Activated CD8-positive, alpha-beta memory T cell treated with anti-CD3 and anti-CD28 coated beads for 48 hours (primary cell): ENCODE data around the gene PLD6.
"Not testable (repeated sequence)": the region's sequence is repeated elsewhere in the genome, so short reads cannot be mapped to it uniquely, and the experiment has no call there.

Experiments
- DNase-seq, 3 experiments: peaks; one replicate each; pipeline ENCODE4 v3.0.0-alpha.2; 2020; ENCODE audit warnings: low read depth in 2 of 3, low spot score in 2 of 3

Gene PLD6

DNA sequence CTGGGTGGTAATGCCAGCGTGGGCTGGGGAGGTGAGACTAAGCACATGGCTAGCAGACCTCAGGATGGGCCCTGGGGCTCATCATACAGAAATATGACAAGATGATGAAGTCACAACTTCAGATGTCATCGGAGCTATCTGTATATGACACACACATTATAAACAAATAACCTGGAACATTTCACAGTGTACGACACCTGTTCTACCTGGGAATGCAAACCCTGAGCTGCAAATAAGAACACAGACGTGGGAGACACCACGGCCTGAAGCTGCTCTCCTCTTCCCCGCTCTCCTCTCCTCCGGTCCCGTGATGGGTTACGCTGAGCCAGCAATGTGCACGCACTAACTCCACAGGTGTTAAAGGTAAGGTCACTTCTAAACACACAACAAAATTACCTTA is 4.9 kb downstream of the PLD6 start:
- no peak for DNase-seq

DNA sequence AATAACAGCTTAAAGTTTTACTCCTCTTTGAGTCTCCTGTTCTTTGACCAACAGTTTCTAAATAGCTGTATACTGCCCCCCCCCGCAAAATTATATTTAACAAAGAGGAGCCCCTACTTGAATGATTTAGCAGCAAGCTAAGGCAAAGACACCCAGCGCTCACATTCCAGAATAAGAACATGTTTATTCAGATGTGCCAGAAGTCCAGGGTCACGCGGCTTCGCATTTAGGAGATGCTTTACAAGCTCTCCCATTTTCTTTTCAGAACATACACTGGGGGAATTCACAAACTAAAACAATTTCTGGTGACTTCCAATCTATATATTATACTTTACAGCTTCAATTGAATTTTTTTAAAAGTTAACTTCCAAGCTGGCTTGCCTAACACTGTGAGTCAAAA is 5.3 kb downstream of the PLD6 start:
- DNase-seq = no peak

DNA sequence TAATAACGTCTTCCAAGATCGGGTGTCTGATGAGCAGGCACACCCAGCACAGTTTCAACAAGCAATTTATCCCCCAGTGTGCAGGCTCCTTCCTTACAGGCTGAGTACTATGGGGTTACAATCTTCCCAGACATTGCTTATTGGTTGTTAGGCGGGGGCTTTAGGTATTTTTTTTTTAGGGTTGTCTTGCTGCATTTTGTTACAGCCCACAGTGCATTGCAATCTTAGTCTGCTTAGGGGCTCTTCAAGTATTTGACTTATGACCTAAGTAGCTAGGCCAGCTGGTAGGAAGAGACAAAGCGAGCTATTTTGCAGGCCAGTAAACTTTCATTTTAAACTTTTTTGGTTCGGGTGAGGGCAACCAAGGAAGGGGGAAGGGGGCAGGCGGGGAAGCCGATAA is 5.8 kb downstream of the PLD6 start:
- DNase-seq = no peak

DNA sequence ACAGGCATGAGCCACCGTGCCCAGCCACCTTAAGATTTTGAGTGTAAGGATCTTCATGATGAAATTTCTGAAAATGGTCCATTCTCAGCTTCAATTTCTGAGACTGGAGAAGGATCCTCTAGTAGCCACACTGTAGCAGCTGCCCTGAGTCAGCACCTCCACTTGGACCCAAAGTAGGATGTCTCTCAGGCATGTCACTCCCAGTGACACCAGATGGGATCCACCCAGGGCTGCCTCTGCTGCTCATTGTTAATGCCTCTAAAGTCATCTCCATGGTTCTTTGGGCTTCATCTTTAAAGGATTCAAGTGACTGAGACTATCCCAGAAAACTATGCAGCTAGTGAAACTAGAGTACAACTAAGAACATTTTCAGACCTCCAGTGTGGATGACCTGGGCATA is 7.9 kb downstream of the PLD6 start:
- DNase-seq = no peak

DNA sequence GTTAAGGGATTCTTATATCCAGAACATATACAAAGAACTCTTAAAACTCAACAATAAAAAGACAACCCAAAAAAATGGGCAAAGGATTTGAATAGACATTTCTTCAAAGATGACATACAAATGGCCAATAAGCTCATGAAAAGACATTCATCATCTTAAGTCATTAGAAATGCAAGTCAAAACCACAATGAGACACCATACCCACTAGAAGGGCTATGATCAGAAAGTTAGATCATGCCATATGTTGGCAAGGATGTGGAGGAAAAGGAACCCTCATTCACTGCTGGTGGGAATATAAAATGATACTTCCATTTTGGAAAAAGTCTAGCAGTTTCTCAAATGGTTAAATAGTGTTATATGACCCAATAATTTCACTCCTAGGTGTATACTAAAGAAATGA is 9.4 kb downstream of the PLD6 start:
- no peak for DNase-seq

DNA sequence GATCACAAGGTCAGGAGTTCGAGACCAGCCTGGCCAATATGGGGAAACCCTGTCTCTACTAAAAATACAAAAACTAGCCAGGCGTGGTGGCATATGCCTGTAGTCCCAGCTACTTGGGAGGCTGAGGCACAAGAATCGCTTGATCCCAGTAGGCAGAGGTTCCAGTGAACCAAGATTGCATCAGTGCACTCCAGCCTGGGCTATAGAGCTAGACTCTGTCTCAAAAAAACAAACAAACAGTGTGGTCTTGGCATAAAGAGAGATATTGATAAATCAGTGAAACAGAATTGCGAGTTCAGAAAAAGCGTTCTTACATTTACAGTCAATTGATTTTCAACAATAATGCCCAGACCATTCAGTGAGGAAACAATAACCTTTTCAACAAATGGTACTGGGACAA is 10.7 kb downstream of the PLD6 start:
- not testable (repeated sequence) for DNase-seq

DNA sequence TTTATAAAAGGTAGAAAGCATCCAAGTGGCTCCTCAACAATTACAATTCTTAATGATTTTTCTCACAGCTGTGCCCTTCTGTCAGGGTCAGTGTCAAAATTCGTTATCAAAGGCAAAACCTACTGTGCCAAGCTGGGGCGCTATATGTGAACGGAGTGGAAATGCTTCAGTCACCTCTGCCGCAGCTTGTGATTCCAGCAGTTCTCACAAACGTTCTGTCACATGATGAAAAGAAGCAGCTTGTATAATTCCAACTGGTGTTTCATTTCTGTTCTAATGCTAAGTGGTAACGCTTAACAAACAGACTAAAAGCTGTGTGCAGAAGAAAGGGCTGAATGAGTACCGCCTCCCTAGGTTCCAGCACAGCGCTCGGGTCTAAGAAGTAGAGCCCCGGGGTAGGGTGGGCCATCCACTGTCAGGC is 14.2 kb downstream of the PLD6 start:
- no peak for DNase-seq

DNA sequence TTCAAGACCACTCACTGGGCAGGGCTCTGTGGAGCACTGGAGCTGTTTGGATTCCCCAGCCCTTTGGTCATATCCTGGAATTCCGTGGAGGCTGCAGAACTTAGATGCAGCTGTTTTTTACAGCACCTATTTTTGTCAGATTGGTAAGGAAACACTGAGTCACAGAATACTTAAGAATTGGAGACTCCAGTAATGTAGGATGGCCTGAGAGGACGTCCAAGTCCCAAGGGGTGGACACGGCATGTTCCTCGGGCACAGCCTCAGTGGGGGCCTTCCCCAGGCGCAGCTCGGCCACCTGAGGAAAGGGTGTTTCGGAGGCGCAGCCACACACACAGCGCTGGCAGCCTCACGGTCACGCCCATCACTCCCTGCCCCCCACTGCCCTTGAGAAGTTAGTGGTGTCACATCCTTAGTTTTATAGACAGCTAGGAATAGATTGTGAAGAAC is 14.8 kb downstream of the PLD6 start:
- no peak for DNase-seq

DNA sequence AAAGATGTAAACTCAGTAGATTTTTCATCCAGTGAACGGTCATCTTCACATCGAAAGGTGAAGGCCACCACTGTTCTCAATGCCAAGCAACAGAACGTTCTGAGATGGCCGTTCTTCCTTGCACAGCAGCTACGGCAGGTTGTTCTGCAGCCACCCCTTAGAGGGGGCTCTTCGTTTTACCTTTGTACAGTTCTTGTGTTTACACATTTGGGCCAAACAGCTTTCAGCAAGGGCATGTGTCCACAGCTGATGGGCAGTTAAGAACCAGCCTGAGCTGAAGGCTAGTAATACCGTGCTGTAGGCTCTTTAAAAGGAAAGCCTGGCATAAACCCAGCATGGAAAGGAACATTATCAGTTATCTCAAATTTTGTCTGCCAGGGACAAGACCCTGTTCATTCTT is 15.9 kb downstream of the PLD6 start:
- DNase-seq = no peak

DNA sequence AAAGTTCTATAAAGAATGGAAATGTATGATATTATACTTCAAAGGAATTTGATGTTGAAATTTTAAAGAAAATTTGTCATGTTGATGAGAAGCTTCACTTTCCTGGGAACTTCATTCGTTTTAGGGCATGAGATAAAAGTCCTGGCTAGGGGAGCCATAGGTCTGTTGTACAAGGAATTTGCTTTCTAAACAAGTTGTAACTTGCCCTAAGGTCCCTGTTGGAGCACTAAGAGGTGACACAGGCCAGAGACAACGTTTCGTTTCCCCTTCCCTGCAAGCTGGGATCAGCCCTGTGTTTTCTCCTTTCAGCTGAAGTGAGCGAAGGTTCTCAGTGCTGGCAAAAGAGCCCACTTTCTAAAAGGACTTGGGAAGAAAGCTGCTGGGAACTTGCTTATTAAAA is 16.6 kb downstream of the PLD6 start:
- no peak for DNase-seq

DNA sequence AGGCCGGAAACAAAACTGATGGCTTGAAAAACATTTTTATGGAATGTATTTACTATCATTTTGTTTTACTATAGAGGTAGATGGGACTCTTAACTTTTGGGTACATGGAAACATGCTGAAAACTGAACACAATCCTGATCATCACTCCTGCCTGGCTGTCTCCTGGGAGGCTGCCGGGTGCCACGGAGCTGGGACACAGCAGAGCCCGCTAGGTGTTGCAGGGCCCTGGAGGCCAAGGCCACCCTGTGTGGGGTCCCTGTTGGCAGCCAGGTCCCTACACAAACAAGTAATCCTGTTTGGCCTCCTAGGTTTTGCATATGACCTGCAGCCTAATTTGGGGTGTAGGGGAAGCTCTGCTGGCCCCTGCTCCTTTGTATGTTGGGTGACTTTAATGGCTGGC is 17.5 kb downstream of the PLD6 start:
- no peak for DNase-seq

DNA sequence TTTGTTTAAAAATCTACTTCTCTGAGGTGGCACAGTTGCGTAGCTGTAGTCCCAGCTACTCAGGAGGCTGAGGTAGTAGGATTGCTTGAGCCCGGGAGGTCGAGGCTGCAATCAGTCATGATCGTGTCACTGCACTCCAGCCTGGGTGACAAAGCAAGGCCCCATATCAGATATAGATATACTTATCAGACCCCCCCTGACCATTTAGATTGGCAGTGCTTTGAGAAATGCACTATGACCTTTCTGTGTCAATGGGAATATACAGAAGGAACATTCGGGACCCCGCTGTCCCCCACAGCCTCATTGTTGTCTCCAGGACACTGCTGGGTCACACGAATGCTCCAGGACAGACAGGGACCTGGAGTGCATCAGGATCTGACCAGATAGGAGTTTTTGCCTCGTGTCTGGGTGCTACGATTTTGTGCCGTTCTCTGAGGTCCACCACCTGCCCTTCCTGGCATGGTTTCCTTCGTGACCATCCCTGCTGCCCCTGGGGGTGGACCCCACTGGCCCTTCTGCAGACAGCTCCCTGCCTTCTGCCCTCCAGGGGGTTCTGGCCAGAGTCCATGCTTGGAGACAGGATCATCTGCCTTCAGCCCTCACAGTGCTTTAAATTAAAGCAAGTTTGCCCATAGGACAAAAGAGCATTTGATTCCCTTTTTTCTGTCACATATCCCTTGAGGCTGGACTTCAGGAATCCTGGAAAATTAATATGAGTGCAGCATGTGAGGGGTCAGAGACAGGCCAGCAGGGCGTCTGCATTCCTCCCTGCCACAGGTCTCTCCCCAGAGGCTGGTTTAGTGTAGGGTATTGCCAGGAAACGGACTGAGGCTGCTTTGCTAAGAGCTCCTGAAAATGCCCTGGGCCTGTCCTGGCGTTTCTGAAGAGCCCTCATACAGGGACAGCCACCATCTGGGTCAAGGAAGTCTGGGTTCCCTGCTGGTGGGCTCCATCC is 19.3 kb downstream of the PLD6 start:
- no peak for DNase-seq

DNA sequence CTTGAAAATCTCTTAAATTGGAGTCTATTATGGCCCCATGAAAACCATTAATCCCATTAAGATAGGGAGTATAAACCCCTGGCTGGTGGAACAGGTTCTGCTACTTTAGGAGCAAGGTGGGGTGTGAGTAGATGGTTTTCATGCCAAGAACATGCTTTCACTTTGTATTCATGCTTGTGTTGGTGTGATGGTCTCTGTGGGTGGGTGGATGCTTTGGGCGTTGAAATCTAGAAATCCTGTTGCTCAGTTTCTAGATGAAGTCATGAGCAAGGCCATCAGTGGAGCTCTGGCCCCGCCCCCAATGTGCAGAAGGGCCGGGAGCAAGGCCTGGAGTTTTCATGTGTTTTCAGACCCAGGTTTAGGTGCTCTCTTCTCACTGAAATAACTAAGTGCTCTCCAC is 20.1 kb downstream of the PLD6 start:
- DNase-seq = no peak

DNA sequence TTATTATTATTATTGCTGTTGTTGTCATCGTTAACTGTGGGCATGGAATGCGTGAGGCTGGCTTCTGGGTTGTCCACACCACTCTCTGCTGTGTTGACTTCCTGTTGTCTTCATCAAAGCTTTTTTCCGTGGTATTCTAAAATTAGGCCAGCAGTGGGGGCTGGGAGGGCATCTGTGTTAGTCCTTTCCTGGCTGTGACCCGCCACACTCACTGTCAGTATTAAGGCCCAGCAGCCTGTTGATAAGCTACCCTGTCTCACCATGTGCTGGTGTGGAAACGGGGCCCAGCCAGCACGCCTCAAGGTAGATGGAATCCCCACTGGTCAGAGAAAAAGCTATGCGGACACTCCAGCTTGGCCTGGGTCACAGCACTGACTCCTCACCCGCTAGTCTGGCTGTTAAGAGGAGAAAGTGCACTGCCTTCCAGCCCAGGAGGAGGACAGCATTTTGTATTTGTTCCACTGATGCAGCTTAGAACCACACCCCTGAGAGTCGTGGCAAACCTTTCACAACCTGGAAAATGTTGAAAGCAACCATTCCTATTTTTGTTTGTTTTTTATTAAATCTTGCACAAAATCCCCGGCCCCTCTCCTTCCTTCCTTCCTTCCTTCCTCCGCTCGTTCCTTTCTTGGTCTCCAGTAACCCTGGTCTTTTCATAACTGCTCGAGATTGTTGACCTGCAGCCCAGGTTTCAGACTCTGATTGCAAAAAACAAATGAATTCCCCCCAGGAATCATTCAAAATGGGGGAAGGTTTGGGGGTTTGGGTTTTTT is 21.0 kb downstream of the PLD6 start:
- DNase-seq = not testable (repeated sequence)

DNA sequence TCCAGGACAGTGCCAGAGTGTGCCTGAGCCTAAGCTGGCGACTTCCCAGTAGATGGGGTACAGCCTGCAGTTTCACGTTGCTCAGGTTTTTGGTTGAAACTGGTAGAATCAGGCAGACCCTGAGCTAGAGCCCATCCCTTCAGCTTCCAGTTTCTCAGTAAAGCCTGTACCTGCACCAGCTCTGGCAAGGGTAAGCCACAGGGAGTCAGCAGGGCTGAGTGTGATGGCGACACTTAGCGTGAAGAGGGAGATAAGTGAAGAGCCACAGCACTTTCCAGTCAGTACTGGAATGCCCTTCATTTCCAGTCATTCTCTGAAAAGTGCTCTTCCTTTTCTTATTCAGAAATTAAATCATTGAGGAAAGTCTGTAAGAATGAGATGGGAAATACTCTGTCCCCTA is 22.4 kb downstream of the PLD6 start:
- DNase-seq = no peak

DNA sequence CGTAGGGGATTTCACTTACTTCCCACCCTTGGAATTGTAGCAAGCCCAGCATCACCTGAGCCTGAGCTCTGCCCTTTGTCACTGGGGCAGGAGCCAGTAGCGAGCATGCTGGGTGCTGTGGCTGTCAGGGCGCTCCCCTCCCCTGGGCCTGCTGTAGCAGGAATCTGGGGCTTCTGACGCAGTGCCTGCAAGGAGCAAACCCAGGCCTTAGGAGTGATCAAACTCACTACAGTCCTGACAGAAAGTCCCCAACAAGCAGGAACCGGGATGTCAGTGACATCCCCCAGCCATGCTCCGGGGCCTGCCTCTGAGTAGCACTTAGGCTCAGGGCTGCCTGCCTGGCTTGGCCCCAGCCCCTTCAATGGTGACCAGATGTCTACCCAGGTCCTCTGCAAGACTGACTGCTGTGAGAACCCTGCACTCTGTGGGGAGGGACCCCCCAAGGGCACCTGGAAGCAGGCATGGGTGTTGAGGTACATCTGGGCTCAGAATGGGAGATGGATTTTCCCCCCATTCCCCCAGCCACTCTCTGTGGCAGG is 23.5 kb downstream of the PLD6 start:
- no peak for DNase-seq

DNA sequence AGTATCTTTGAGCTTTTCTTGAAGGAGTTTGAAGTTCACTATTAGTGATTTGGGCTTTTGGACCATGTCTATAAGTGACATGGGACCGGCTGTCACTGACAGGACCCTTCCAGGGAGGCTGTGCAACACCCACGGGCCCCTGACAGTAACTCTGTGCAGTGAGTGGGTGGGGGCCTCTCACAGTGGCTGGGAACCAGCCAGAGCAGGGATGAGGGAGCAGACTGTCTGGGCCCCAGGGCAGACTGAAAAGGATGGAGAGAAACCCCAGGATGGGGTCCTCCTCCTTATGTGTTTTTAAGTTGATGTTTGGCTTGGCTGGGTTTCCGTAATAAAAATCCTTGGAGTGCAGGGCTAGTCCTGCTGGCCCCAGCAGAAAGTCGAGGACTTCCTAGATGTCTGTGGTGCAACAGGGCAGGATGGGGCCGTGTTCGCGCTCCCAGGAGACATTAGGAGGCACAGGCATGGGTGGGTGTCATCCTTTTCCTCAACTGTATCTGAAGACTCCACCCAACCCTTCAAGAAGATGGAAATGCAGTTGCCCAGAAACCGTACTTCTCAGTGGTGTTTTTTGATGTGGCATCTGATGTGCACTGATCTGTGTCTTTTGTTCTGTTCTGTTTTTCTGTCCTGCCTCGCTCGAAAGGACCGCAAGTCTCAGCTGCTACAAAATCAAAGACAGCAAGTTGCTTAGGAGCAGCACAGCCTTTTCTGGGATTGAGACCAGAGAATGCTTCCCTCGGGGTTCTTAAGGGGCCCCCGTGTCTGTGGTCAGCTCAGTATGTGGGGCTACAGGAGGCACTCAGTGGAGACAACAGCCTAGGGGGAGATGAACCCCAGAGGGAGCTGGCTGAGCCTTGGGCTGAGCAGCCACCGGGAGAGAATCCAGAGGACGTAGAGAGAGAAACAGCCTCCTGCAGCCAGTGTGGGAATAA is 24.2 kb downstream of the PLD6 start:
- DNase-seq = no peak

DNA sequence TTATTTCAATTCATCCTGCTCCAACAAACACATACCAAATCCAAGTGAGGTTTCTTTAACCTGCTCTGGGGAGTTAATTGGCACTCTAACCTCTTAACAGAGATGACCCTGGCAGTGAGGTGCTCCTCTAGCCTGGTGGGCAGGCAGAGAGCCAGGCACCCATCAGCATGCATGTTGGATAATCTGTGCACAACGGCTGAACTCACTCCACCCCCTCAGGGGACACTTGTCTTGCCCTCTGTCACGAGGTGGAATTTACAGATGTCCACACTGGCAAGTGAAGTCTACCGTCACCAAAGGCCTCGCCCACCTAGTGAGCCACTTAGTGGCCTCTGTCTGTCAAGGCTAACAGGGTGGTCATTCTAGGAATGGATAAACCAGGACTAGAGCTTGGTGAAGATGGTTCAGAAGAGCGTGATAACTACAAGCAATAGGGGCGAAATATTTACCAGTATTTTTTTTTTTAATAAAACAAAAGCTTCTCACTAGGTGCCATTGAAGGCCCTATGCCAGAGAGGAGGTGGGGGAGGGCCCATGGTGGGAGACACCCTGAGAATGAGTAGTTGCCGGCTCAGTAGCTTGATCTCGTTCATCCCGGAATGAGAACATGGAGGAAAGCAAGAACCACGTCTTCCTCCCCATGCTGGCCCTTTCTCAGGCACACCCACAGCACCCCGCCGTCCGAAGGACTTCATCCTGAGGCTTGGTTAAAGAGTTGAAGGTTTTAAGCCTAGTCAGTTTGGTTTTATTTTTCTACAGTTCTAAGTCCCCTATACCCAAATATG is 25.2 kb downstream of the PLD6 start:
- DNase-seq = no peak

DNA sequence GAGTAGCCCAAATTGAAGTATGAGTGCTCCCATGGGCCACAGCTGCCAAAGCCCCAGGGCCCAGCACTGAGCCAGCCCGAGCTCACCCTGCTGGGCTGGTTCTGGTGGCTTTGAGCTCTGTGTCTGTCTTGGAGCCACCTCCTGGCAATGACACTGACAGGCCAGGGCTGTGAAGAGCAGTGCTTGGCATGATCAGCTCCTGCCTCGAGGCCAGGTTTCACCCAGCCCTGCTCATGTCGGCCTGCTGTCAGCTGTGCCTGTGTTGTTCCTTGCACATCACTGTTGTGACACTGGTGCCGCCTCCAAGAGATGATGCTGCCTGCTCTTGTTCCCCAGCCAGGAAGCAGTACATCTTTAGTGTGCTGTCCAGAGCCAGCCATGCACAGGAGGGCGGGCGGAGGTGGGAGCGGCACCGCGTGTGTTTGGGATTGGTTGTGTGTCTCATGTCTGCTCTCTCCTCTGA is 26.0 kb downstream of the PLD6 start:
- DNase-seq = no peak

DNA sequence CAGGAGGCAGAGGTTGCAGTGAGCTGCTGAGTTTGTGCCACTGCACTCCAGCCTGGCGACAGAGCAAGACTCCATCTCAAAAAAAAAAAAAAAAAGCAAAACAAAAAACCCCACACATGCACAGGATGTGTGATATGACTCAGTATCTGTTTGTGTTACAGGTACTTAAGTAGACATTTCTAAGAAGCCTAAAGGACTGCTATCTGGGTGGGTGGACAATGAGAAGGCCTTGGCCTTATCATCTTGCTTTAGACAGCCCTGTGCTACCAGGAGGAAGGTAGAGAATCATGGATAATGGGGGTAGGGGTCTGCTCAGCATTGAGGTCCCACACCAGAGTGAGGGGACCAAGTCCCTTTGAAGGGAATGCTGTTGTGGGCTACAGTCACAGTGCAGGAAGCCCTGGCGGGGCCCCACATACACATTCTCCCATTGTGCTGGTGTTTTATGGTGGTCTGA is 26.7 kb downstream of the PLD6 start:
- DNase-seq = no peak
